Upper lobe of right lung (tissue), 1 donor: ENCODE data around the gene USP49. TPM values are rescaled to one million over a fixed set of nuclear protein-coding genes. Genes with fewer than 3 reads are reported as not detected.
A peak's percentile ranks its signal among the peaks of the same experiment; 100 is the strongest.

Experiments used
- ATAC-seq: fragments of 200-7000 bp; cut with Tn5 transposase; one replicate; pipeline ENCODE4 v1.9.1; 2020; ENCODE audit warnings: mild to moderate bottlenecking, moderate library complexity
- DNase-seq: peaks from one replicate; pipeline ENCODE4 v3.0.0-alpha.2; 2020
- H3K27ac ChIP-seq: fragments of 200-600 bp; one replicate; pipeline ENCODE4 v1.8.0; 2022
- H3K27me3 ChIP-seq: fragments of 200-600 bp; one replicate; pipeline ENCODE4 v1.8.0; 2022; ENCODE audit warnings: mild to moderate bottlenecking
- H3K36me3 ChIP-seq: fragments of 200-600 bp; one replicate; pipeline ENCODE4 v1.8.0; 2022
- H3K4me1 ChIP-seq: fragments of 200-600 bp; one replicate; pipeline ENCODE4 v1.8.0; 2022
- H3K4me3 ChIP-seq: fragments of 200-600 bp; one replicate; pipeline ENCODE4 v1.8.0; 2022; ENCODE audit warnings: mild to moderate bottlenecking
- H3K9me3 ChIP-seq: fragments of 200-600 bp; one replicate; pipeline ENCODE4 v1.8.0; 2022
- CTCF ChIP-seq: fragments of 200-600 bp; IDR thresholded peaks from one replicate; pipeline ENCODE4 v1.8.0; 2022; ENCODE audit warnings: antibody characterized with exemption
- intact Hi-C: fragments of 100-400 bp; cut with DNase I; formaldehyde crosslinking; loops from one replicate; pipeline ENCODE4 v1.11.0; 2022
- total RNA-seq: library from RNA; stranded (reverse); fragmentation: NEBNext Ultra II Directional; extraction: Animal tissue kit (Norgen Biotek cat#: 25700); gene quantifications from one replicate; pipeline ENCODE4 v1.2.1, GENCODE V29; 2021
- donor health status: DM: no; HTN: yes; CAD: no; lungs with severe emphysema.

Gene USP49
- total RNA-seq, 1 donor from 2014 or later: 2.7 TPM

- no peaks in the 10 kb centered on the region for H3K27me3 ChIP-seq
- intact Hi-C loops: loop anchor here (10.0 kb wide), 1 partner anchor 148 kb away; the partner anchor contains the start of genes PRICKLE4 and TOMM6
- ATAC-seq (no peak), DNase-seq (no peak)
- no peak overlapping the region for H3K4me3 ChIP-seq
- TF ChIP-seq CTCF: no peak
- H3K9me3 ChIP-seq: no peaks in the 10 kb centered on the region
- peaks cover 27% of the 10 kb centered on the region for H3K4me1 ChIP-seq
- no peak overlapping the region for H3K27ac ChIP-seq
- peaks cover 88% of the 10 kb centered on the region for H3K36me3 ChIP-seq
Measured at GRCh38 chr6:41932378-41932777, 37.2 kb upstream of the USP49 start.

- no peak for DNase-seq
- TF ChIP-seq CTCF: no peak
- Histone ChIP-seq H3K27me3 (no peaks in the 10 kb centered on the region), H3K9me3 (no peaks in the 10 kb centered on the region), H3K4me3 (no peak overlapping the region), H3K36me3 (peaks cover 94% of the 10 kb centered on the region), H3K27ac (no peak overlapping the region), H3K4me1 (peaks cover 21% of the 10 kb centered on the region)
- no peak for ATAC-seq
- intact Hi-C loops: loop anchor here (10.0 kb wide), 1 partner anchor 147 kb away; the partner anchor contains the start of genes PRICKLE4 and TOMM6
Measured at GRCh38 chr6:41931792-41932191, 36.6 kb upstream of the USP49 start.

- Histone ChIP-seq H3K4me1 (peaks cover 4% of the 10 kb centered on the region), H3K4me3 (no peak overlapping the region), H3K36me3 (peaks cover 81% of the 10 kb centered on the region), H3K9me3 (no peaks in the 10 kb centered on the region), H3K27ac (no peak overlapping the region), H3K27me3 (no peaks in the 10 kb centered on the region)
- DNase-seq (no peak), ATAC-seq (peak; percentile 55)
- intact Hi-C loops: loop anchor here (10.0 kb wide), 1 partner anchor 145 kb away; the partner anchor contains the start of genes PRICKLE4 and TOMM6
- no peak for TF ChIP-seq CTCF
Measured at GRCh38 chr6:41929924-41930323, 34.7 kb upstream of the USP49 start.

- Histone ChIP-seq H3K27ac (no peak overlapping the region), H3K36me3 (peaks cover 60% of the 10 kb centered on the region), H3K4me1 (peaks cover 10% of the 10 kb centered on the region), H3K27me3 (no peaks in the 10 kb centered on the region), H3K4me3 (no peak overlapping the region), H3K9me3 (no peaks in the 10 kb centered on the region)
- TF ChIP-seq CTCF: no peak
- intact Hi-C loops: no loop called here
- ATAC-seq (no peak), DNase-seq (no peak)
Measured at GRCh38 chr6:41927253-41927652, 32.1 kb upstream of the USP49 start.

- intact Hi-C loops: no loop called here
- H3K27ac ChIP-seq: peak overlapping the region; percentile 98
Measured at GRCh38 chr6:41922154-41922553, 27.0 kb upstream of the USP49 start.

More at GRCh38 chr6:41922154-41922553, 27.0 kb upstream of the USP49 start:
- no peak for TF ChIP-seq CTCF
- ATAC-seq (no peak), DNase-seq (no peak)
- peak overlapping the region; percentile 95 for H3K4me3 ChIP-seq
- peaks cover 29% of the 10 kb centered on the region for H3K4me1 ChIP-seq
- no peaks in the 10 kb centered on the region for H3K9me3 ChIP-seq
- H3K27me3 ChIP-seq: no peaks in the 10 kb centered on the region
- H3K36me3 ChIP-seq: peaks cover 9% of the 10 kb centered on the region
